Gastroesophageal sphincter (tissue), 4 donors: ENCODE data around the gene PRSS35. TPM values are rescaled to one million over a fixed set of nuclear protein-coding genes. Genes with fewer than 3 reads are reported as not detected.
"Not testable (repeated sequence)": the region's sequence is repeated elsewhere in the genome, so short reads cannot be mapped to it uniquely, and the experiment has no call there.

ENCODE experiments used
- ATAC-seq: fragments of 150-250 bp; one replicate; pipeline ENCODE4 v1.9.1; 2016; ENCODE audit warnings: mild to moderate bottlenecking, moderate library complexity
- H3K27ac ChIP-seq, 4 donors: fragments of 200-600 bp; sonication (generic) in 3 of 4; 1 replicate in 3 of 4; 2 replicates in 1 of 4; pipeline ENCODE4 v1.5.1; 2016 to 2019
- H3K27me3 ChIP-seq: fragments of 200-600 bp; sonication (generic); one replicate; pipeline ENCODE4 v1.5.1; 2019
- H3K36me3 ChIP-seq, 2 donors: fragments of 200-600 bp; sonication (generic); one replicate each; pipeline ENCODE4 v1.5.1; 2019; ENCODE audit warnings: control low read depth in 1 of 2
- H3K4me1 ChIP-seq, 3 donors: fragments of 200-600 bp; sonication (generic); 1 replicate in 2 of 3; 2 replicates in 1 of 3; pipeline ENCODE4 v1.5.1; 2016 to 2019; ENCODE audit warnings: control low read depth in 2 of 3
- H3K4me3 ChIP-seq, 2 donors: fragments of 200-600 bp; sonication (generic); one replicate each; pipeline ENCODE4 v1.5.1; 2019; ENCODE audit warnings: mild to moderate bottlenecking in 1 of 2, moderate library complexity in 1 of 2
- H3K9me3 ChIP-seq, 3 donors: fragments of 200-600 bp; sonication (generic); one replicate each; pipeline ENCODE4 v1.5.1; 2017 to 2019; ENCODE audit warnings: control low read depth in 2 of 3
- EP300 ChIP-seq: sonication (generic); formaldehyde crosslinking; IDR thresholded peaks from one replicate; pipeline ENCODE4 v1.6.1; 2017; ENCODE audit warnings: antibody characterized with exemption, mild to moderate bottlenecking
- POLR2A ChIP-seq, 2 donors: fragments of 450-650 bp; IDR thresholded peaks; one replicate each; pipeline ENCODE4 v1.6.1; 2017; ENCODE audit warnings: antibody characterized with exemption in 2 of 2, mild to moderate bottlenecking in 2 of 2, moderate library complexity in 1 of 2
- POLR2AphosphoS5 ChIP-seq: sonication (generic); formaldehyde crosslinking; IDR thresholded peaks from one replicate; pipeline ENCODE4 v1.6.1; 2017; ENCODE audit warnings: antibody characterized with exemption
- WGBS, 2 donors: methylation state at CpG; one replicate each; pipeline ENCODE4 v1.1.5; 2018; ENCODE audit warnings: low coverage in 1 of 2; 5-methylcytosine and 5-hydroxymethylcytosine counted together
- total RNA-seq, 4 donors: library from RNA; depleted of rRNA; stranded (reverse); fragments of >200 nt; gene quantifications; one replicate each; pipeline ENCODE4 v1.1.0, GENCODE V29; 2016
- TF ChIP-seq, protein P1 (sequence below), 4 experiments: fragments of 200-600 bp in 2 of 4; fragments of 450-650 bp in 2 of 4; sonication (generic) in 1 of 4; IDR thresholded peaks; one replicate each; pipeline ENCODE4 v1.5.1; 2017 to 2019; ENCODE audit warnings: antibody characterized with exemption in 4 of 4, mild to moderate bottlenecking in 2 of 4, moderate library complexity in 2 of 4

The PRSS35 gene
- total RNA-seq, 4 donors from 2014 or later = 0.40 to 1.2 (median 0.46) TPM

GRCh38 chr6:83476971-83477370 lies 35.4 kb upstream of the PRSS35 start:
- Histone ChIP-seq H3K9me3 (no peaks in the 10 kb centered on the region), H3K4me1 (no peaks in the 10 kb centered on the region), H3K27ac (no peak overlapping the region), H3K36me3 (no peaks in the 10 kb centered on the region), H3K4me3 (no peak overlapping the region), H3K27me3 (no peaks in the 10 kb centered on the region)
- no peak for ATAC-seq
- TF ChIP-seq, protein P1, sequence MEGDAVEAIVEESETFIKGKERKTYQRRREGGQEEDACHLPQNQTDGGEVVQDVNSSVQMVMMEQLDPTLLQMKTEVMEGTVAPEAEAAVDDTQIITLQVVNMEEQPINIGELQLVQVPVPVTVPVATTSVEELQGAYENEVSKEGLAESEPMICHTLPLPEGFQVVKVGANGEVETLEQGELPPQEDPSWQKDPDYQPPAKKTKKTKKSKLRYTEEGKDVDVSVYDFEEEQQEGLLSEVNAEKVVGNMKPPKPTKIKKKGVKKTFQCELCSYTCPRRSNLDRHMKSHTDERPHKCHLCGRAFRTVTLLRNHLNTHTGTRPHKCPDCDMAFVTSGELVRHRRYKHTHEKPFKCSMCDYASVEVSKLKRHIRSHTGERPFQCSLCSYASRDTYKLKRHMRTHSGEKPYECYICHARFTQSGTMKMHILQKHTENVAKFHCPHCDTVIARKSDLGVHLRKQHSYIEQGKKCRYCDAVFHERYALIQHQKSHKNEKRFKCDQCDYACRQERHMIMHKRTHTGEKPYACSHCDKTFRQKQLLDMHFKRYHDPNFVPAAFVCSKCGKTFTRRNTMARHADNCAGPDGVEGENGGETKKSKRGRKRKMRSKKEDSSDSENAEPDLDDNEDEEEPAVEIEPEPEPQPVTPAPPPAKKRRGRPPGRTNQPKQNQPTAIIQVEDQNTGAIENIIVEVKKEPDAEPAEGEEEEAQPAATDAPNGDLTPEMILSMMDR (IDR thresholded peaks at IDR 0.05) = no peak
- TF ChIP-seq EP300 (no peak), POLR2A (IDR thresholded peaks at IDR 0.05) (no peak), POLR2AphosphoS5 (no peak)
- WGBS, 2 donors = 100% methylated on average over 1 of the region's 1 CpG

GRCh38 chr6:83479389-83479788 lies 32.9 kb upstream of the PRSS35 start:
- Histone ChIP-seq H3K27ac (no peak overlapping the region), H3K27me3 (no peaks in the 10 kb centered on the region), H3K4me3 (no peak overlapping the region), H3K36me3 (no peaks in the 10 kb centered on the region), H3K9me3 (no peaks in the 10 kb centered on the region), H3K4me1 (no peaks in the 10 kb centered on the region)
- TF ChIP-seq POLR2A (IDR thresholded peaks at IDR 0.05) (no peak), POLR2AphosphoS5 (no peak), EP300 (no peak)
- TF ChIP-seq, protein P1 (IDR thresholded peaks at IDR 0.05) = no peak
- no peak for ATAC-seq
- WGBS, 2 donors = 30% methylated on average over 1 of the region's 1 CpG; no CpG with 5 or more reads in 1 of the 2 donors

GRCh38 chr6:83480470-83480869 lies 31.9 kb upstream of the PRSS35 start:
- no peak overlapping the region for H3K4me3 ChIP-seq
- H3K36me3 ChIP-seq = no peaks in the 10 kb centered on the region
- no peaks in the 10 kb centered on the region for H3K27me3 ChIP-seq
- no peak for ATAC-seq
- no peaks in the 10 kb centered on the region for H3K4me1 ChIP-seq
- H3K9me3 ChIP-seq = no peaks in the 10 kb centered on the region
- TF ChIP-seq POLR2A (IDR thresholded peaks at IDR 0.05) (no peak), POLR2AphosphoS5 (no peak), EP300 (no peak)
- TF ChIP-seq, protein P1 (IDR thresholded peaks at IDR 0.05) = no peak
- WGBS, 2 donors = 80 to 94% methylated on average over 1 of the region's 1 CpG
- H3K27ac ChIP-seq = no peak overlapping the region

- H3K36me3 ChIP-seq = not testable (repeated sequence)
These were observed 30.4 kb upstream of the PRSS35 start for GRCh38 chr6:83481938-83482337.

DNA sequence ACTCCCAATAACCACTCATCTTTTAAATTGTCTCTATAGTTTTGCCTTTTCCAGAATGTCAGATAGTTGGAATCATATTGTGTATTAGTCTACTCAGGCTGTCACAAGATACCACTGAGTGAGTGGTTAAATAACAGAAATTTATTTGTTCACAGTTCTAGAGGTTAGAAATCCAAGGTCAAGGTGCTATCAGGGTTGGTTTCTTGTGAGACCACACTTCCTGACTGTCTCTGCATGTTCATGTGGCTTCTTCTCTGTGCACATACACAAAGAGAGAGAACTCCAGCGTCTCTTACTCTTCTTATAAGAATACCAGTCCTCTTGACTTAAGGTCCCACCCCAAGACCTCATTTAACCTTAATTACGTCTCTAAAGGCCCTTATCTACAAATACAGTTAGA lies 23.9 kb upstream of the PRSS35 start:
- no peak for TF ChIP-seq EP300
- TF ChIP-seq, protein P1 (IDR thresholded peaks at IDR 0.05) = no peak
- TF ChIP-seq POLR2AphosphoS5 = no peak
- TF ChIP-seq POLR2A (IDR thresholded peaks at IDR 0.05) = no peak
- Histone ChIP-seq H3K4me1 (no peaks in the 10 kb centered on the region), H3K27ac (no peak overlapping the region), H3K4me3 (no peak overlapping the region), H3K9me3 (no peaks in the 10 kb centered on the region), H3K27me3 (no peaks in the 10 kb centered on the region), H3K36me3 (no peaks in the 10 kb centered on the region)
- WGBS, 2 donors = 46 to 71% methylated on average over 2 of the region's 2 CpGs
- ATAC-seq = no peak

More at GRCh38 chr6:83481938-83482337, 30.4 kb upstream of the PRSS35 start:
- WGBS, 2 donors = 88 to 92% methylated on average over 1 of the region's 1 CpG
- H3K27ac ChIP-seq, H3K9me3 ChIP-seq, H3K4me3 ChIP-seq, ATAC-seq, H3K4me1 ChIP-seq, H3K27me3 ChIP-seq: not testable (repeated sequence)
